ENCODE results near the gene LRRC75B. TPM values are rescaled to one million over a fixed set of nuclear protein-coding genes. Genes with fewer than 3 reads are reported as not detected.
A peak's percentile ranks its signal among the peaks of the same experiment; 100 is the strongest.

The LRRC75B gene
- total and polyA plus RNA-seq, 9 of the 15 experiments (the other 6 are each of a cell fraction or from before 2014, with no cell fraction given) = 0.10 to 2.8 (median 1.0) TPM; not detected in 1

- TF ChIP-seq FOSL1 (tag; conservative IDR thresholded peaks at IDR 0.05) = peak; percentile 57; the same call in 1 of the 2 replicates
- TF ChIP-seq ZFP1 (CRISPR knock-in tag; IDR thresholded peaks at IDR 0.05) = no peak
- no peak for TF ChIP-seq MLLT1 (IDR thresholded peaks at IDR 0.05)
- no peak for TF ChIP-seq XRCC4 (IDR thresholded peaks at IDR 0.05; ENCODE audit: extremely low read depth, insufficient read depth, insufficient read length)
- peak; percentile 25 to 86 (median 83) for TF ChIP-seq YY1 (IDR thresholded peaks at IDR 0.05; ENCODE audit: borderline replicate concordance in 1 of 3, control insufficient read depth in 1 of 3, extremely low read depth in 1 of 3, insufficient read depth in 3 of 3, insufficient read length in 1 of 3, insufficient replicate concordance in 2 of 3, low read depth in 1 of 3, low read length in 2 of 3)
- no peak for TF ChIP-seq OTX1 (CRISPR knock-in tag; IDR thresholded peaks at IDR 0.05)
- TF ChIP-seq, protein P1, sequence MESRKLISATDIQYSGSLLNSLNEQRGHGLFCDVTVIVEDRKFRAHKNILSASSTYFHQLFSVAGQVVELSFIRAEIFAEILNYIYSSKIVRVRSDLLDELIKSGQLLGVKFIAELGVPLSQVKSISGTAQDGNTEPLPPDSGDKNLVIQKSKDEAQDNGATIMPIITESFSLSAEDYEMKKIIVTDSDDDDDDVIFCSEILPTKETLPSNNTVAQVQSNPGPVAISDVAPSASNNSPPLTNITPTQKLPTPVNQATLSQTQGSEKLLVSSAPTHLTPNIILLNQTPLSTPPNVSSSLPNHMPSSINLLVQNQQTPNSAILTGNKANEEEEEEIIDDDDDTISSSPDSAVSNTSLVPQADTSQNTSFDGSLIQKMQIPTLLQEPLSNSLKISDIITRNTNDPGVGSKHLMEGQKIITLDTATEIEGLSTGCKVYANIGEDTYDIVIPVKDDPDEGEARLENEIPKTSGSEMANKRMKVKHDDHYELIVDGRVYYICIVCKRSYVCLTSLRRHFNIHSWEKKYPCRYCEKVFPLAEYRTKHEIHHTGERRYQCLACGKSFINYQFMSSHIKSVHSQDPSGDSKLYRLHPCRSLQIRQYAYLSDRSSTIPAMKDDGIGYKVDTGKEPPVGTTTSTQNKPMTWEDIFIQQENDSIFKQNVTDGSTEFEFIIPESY (CRISPR knock-in tag; IDR thresholded peaks at IDR 0.05) = no peak
- peak; percentile 54 for TF ChIP-seq ESRRA (IDR thresholded peaks at IDR 0.05; ENCODE audit: borderline replicate concordance, low read depth)
- no peak for TF ChIP-seq CCAR2 (IDR thresholded peaks at IDR 0.05; ENCODE audit: low read depth, low read length)
- no peak for TF ChIP-seq LARP7 (IDR thresholded peaks at IDR 0.05)
- no peak for TF ChIP-seq WHSC1 (IDR thresholded peaks at IDR 0.05; ENCODE audit: low read length)
- no peak for TF ChIP-seq ZNF57 (CRISPR knock-in tag; IDR thresholded peaks at IDR 0.05)
- no peak for TF ChIP-seq PHB (CRISPR knock-in tag; IDR thresholded peaks at IDR 0.05)
- no peak for TF ChIP-seq ZNF778 (CRISPR knock-in tag; IDR thresholded peaks at IDR 0.05)
- TF ChIP-seq RAD21 (CRISPR knock-in tag; conservative IDR thresholded peaks at IDR 0.05 in 1 of 2, IDR thresholded peaks at IDR 0.05 in 1 of 2) = no peak
- TF ChIP-seq NRF1 (conservative IDR thresholded peaks at IDR 0.05 in 1 of 2, IDR thresholded peaks at IDR 0.05 in 1 of 2) = peak; percentile 88 to 89
- TF ChIP-seq ZNF408 (CRISPR knock-in tag; IDR thresholded peaks at IDR 0.05; ENCODE audit: low read depth) = no peak
- TF ChIP-seq, protein P2, sequence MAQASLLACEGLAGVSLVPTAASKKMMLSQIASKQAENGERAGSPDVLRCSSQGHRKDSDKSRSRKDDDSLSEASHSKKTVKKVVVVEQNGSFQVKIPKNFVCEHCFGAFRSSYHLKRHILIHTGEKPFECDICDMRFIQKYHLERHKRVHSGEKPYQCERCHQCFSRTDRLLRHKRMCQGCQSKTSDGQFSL (CRISPR knock-in tag; IDR thresholded peaks at IDR 0.05) = 0 out of 2 replicates have a peak, but pooled peaks have one; percentile 24
- TF ChIP-seq, protein P2 (tag; IDR thresholded peaks at IDR 0.05) = no peak
- TF ChIP-seq TAF15 (IDR thresholded peaks at IDR 0.05; ENCODE audit: low read depth, low read length) = no peak
- TF ChIP-seq, protein P3, sequence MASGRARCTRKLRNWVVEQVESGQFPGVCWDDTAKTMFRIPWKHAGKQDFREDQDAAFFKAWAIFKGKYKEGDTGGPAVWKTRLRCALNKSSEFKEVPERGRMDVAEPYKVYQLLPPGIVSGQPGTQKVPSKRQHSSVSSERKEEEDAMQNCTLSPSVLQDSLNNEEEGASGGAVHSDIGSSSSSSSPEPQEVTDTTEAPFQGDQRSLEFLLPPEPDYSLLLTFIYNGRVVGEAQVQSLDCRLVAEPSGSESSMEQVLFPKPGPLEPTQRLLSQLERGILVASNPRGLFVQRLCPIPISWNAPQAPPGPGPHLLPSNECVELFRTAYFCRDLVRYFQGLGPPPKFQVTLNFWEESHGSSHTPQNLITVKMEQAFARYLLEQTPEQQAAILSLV (tag; IDR thresholded peaks at IDR 0.05) = no peak
- TF ChIP-seq RBBP5 (IDR thresholded peaks at IDR 0.05; ENCODE audit: borderline replicate concordance, insufficient read depth, low read length, poor library complexity, severe bottlenecking) = peak; percentile 80
Observed at GRCh38 chr22:24555165-24556039, 37.5 kb downstream of the LRRC75B start, which contains the start of gene SNRPD3 (continued).
